ENCODE results near the gene BTBD9.
"Not testable (repeated sequence)": the region's sequence is repeated elsewhere in the genome, so short reads cannot be mapped to it uniquely, and the experiment has no call there.

The BTBD9 gene

DNA sequence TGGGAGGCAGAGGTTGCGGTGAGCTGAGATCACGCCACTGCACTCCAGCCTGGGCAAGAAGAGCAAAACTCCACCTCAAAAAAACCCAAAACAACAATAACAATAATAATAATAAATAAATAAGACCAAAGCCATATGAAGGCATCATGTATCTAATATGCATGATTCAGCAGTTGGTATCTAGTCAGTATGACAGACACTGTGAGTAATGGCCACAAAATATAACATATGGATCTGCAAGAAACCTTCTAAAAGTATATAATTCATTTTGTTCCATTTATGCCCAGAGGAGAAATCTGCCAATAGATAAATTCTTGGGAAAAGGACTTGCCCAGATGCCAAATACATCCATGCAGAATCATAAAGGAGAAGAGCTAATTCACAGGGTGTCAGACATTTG lies 252.3 kb downstream of the BTBD9 start:
- DNase-seq (ENCODE audit: low spot score) = no peak

DNA sequence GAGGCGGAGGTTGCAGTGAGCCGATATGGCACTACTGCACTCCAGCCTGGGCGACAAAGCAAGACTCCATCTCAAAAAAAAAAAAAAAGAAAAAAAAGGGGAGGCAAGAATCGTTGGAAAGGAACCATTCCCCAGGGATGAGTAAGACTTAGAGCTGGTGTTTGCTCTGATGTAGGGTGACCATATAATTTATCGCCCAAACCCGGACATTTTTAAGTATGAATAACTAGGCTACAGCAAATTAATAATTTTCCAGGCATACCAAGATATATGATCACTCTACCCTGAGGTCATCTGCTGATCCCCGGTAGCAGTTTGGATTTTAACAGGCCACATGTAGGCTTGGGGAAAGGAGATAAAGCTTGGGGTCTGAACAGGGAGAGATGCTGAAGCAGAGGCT lies 260.9 kb downstream of the BTBD9 start:
- DNase-seq (ENCODE audit: low spot score) = peak; percentile 90

DNA sequence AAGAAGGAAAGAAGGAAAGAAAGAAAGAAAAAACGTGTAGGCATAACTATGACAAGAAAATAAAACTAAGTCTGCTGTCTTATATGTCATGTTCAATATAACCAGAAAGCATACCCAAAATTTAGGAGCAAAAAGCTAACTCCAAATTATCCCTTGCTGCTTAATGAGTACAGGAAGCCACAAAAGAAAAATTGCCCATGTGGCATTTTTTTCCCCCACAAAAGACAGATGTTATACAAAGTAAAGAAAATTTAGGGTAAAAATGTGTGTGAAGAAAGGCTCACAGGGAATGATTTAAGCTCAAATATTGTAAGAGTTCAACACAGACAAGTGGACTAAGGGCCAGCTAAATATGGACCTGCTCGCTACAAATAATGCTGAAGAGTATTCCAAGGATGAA lies 263.8 kb downstream of the BTBD9 start:
- DNase-seq (ENCODE audit: low spot score) = no peak

DNA sequence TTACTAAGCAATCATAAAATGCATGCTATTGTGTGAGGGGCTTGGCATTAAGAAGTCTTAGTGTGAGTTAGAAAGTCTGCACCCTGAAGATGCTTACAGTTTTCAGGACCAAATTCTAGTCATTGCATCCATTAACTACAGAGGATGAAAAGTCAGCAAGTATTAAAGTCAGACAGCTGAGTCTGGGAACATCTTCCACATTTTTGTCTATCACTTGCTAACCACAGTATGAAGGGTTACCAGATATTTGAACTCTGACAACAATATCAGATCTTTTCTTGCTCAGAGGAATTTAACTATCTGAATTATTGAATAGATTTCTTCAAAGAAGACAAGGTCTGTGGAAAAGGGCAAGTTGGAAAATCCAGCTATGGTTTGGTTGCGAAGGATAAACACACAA lies 264.4 kb downstream of the BTBD9 start:
- DNase-seq (ENCODE audit: low spot score) = no peak

DNA sequence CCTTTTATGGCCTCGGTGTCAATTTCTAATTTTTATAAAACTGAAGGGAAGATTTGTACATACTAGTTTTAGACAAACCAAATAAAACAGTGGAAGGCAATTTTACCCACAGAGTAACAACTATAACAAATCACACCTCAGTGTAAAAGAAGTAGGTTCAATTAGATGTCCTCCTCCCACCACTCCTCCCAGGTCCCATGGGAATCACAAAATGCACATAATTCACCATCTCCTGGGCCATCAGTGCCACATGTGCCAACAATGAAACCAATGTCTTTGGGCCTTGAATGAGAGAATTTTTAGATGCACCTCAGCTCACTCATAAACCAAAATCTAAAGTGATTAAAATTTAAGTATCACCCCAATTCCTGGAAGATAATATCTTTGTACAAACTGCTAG lies 267.8 kb downstream of the BTBD9 start:
- no peak for DNase-seq (ENCODE audit: low spot score)

DNA sequence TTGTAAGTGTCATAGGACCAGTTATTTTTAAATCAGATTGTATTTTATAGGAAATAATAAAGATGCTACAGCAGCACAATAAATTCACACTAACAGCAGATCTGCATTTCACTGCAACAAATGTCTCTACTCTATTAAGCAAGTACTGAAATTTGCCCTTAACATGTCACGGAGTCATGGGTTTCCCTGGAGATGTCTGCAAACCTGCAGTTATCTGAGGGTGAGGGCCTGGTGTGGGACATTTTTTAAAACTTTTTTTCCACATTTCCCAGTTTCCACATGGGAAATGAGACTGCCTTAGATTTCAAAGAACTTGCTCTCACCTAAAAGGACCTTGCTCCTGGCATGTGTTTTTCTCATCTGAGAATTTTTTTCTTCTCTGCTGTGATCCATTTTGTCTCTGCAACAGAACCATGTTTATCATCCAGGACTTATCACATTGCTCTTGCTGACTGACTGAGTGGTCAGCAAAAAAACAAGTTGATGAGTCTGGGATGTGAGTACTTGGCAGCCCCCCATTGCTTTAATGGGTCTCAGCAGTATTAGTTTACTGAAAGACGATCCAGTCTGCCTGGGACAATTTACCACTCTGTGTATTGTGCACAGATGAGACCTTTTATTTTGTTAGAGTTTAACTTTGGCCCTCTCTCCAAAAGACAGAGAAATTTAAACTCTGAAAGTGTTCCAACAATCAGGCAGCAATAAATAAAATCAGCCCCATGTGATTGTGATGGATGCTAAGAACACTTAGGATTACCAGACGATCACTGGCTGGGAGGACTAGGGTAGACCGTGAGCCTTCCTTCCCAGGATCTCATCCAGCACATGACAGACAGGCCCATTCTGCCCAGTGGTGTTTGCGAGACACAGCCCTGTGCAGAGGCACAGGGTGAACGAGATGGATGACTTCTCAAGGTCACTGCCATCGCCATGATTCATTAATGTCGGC lies 268.8 kb downstream of the BTBD9 start:
- DNase-seq (ENCODE audit: low spot score) = no peak

DNA sequence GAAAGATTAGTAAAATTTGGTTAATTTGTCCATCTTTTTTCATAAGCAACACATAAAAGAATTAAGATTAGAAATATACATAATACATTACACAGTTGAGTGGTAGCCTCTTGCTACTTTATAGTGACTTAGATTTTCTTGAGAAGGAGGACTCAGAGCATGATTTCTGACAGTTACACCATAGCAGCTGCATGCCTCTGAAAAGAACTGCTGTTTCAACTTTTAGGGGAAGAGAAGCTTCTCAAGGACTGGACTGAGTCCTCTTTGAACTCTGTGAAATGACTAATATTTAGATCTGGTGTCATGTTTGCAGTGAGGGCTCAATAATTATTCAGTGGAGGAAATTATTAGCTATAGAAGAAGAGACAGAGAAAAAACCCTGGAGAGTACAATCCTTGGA lies 272.5 kb downstream of the BTBD9 start:
- no peak for DNase-seq (ENCODE audit: low spot score)

DNA sequence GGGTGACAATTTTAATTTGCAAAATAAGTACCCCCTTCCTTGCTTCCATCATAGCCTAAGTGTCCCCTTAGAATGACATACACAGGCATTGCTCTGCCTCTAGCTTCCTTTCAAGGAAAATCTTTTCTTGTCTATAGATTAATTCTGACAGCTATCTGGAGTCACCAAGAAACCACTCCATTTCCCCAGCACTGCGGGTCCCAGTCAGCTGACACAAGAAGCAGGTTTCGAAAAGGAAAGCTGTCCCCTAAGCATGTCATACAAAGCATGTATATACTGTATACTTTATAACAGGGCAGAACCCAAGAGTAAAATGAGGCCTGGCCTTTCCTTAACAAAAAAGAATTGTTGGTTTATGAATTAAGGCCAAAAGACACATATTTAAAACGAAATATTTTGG lies 273.5 kb downstream of the BTBD9 start:
- DNase-seq (ENCODE audit: low spot score) = no peak

DNA sequence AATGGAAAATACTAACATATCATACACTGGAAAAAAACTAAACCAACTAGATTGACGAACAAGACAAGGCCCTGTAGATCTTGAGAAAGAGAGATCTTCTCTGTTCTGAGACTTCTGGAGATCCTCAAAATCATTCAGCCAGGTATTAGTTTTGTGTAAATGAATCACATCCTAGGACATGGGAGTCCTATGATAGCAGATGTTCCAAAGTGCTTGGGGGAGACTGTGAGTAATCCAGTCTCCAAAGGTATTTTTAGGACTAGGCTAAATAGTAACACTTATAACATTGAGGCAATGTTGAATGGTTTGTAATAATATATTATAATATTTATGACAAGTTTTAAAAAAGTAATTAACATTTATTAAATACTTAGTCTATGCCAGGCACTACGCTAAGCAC lies 275.0 kb downstream of the BTBD9 start:
- DNase-seq (ENCODE audit: low spot score) = peak; percentile 39

DNA sequence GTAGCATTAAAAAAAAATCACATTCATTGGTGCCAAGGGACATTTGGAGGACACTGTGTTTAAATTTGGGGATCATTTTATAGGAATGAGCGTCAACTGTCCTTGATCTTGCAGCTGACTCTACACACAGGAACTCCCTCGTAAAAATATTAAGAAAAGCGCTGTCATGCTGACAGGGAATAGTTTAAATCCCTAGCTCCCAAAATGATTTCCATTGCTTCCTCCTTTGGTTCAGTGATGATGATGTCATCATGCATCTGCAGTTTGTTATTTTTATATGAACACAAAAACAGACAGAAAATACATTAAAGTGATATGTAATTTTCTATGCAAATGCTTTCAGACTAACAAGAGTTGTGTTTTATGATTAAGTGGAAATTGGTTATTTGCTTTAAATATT lies 275.6 kb downstream of the BTBD9 start:
- DNase-seq (ENCODE audit: low spot score) = no peak

DNA sequence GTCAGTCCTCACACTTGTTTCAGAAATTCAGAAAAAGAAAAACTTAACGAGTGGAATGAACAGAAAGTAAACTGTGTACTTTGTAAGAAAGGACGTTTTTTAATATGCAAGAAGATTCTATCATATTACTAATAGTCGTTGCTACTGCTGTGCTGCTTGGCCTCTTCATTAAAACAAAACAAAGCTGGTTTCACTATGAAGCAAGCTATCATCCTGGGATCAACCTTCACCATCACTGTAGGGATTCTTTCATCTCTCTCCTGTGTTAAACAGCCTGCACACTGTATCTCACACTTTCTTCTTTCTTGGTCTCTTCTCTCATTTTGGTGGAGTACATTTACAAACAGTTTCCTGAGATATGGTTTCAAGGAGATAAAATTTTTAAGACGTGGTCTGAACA lies 284.2 kb downstream of the BTBD9 start:
- no peak for DNase-seq (ENCODE audit: low spot score)

DNA sequence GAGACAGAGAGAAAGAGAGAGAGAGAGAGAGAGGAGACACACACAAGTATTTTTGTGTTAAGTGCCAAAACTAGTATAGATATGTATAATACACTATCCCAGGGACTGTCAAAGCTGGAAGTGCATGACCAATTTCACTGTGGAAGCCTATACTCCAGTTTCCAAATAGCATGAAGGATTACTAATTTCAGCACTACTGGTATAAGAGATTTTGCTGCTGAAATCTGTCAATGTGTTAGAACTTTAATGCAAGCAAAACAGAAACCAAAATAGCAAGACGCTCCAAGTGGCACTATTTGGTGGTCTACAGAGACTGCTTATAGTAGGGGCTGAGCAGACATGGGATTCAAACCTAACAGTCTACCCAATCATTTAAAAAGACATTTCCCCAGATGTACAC lies 284.8 kb downstream of the BTBD9 start:
- no peak for DNase-seq (ENCODE audit: low spot score)

DNA sequence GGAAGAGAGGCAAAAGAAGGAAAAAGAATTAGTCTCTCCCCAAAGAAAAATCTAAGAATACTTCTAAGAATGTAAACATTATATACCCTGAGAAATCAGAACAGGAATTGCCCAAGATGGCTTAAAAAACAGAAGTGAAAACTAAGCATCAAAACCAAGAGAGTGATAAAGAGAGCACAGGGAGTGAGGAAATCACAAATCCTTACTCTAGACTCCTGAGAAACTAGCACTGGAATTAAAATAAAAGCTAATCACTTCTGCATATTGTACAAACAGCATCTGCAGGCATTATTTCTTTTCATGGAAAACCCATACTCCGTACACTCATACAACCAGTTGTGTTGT lies 285.7 kb downstream of the BTBD9 start:
- no peak for DNase-seq (ENCODE audit: low spot score)

DNA sequence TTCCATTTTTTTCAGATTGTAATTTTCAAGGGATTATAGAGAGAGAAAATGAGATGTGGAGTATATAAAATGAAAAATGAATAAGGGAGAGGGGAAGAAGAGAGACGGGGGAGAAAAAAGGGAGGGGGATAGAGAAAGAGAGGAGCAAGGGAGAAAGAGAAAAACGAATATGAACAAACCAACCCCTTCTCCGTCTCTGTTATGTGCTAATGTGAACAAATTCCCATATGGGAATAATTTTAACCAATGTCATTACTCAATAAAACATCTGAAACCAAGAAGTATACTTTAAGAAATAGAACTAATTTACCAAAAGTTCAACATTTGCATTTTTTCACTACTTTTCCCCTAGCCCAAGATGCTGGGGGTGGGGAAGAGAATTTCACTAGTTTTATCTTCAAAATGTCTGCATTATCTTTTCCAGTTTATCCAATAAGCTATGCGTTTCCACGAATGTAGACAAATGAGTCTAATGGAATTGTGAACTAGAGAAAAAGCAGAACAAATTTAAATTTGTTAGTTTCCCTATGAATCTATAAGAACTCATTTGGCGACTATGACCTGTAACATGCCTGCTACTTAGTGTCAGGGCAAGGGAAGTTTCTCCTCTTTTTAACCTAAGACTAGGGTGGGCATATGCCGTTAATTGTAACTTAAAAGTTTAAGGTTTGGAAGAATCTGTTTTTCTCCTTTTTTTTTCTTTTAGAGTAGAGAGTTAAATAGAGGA lies 286.3 kb downstream of the BTBD9 start:
- DNase-seq (ENCODE audit: low spot score) = no peak

DNA sequence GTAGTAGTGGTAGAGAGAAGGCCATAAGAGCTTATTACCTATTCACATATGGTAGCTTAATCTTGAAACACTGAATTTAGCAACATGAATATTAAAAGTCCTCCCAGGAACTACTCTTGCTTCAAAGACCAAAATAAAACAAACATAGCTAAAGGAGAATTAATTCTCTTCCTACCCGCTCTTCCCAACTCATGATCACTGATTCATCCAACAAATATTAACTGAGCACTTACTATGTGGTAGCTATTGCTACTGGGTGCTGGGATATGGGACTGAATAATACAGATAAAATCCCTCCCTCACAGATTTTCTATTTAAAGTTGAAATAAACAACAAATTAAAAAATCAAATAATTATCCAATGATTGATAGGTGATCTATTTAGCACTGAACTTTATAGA lies 287.1 kb downstream of the BTBD9 start:
- peak; percentile 50 for DNase-seq (ENCODE audit: low spot score)

DNA sequence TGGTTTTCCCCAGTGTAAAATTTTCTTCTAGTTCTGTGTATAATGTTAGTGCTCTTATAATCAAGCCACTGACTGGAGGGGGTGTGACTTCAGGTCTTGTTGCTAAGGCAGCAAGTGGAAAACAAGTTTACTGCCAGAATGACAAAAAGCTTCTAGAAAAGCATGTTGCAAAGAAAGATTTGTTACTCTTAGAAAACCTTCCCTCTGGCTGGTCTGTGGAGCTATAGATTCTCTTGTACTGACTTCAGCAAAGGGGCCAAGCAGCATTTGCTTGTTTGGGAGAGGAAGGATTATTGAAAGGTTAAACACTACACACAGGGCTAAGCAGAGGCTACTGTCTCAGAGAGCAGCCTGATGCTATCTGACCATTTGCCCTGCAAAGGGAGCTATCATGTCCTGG lies 288.8 kb downstream of the BTBD9 start:
- DNase-seq (ENCODE audit: low spot score) = peak; percentile 41

DNA sequence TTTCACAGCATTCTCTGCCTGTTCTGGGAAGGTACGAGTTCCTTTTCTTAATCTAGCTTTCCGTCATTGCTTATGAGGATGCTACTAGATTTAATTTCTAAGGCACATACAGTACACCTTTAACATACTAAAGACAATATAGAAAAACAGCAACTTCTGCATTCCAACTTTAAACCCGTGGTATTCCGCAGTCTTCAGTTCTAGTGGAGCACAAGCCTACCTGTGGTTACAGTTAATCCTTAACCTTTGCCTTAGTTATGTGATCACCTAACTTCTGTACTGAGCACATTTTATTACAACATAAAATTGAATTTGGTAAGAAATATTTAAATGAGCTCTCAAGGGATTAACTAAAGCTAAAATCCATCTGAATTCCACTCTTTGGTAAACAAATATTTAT lies 289.5 kb downstream of the BTBD9 start:
- DNase-seq (ENCODE audit: low spot score) = peak; percentile 28

DNA sequence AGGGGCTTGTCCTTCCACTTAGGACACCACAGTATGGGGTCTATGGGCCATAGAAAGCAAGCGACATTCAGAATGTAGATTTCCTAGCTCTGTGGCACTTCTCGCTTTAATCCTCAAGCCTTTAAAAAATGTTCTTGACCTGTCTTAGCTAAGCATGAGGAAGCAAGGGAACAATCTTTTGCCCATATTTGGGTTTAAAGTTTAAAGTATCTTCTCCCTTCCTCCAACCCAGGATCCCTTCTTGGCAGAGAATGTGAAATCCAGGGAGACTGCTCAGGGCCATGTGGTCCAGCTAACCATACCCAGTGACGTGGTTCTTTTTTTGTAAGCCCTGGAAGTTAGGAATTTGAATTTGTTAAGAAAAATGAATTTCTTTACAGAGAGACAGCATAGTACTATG lies 289.9 kb downstream of the BTBD9 start:
- peak; percentile 46 for DNase-seq (ENCODE audit: low spot score)

DNA sequence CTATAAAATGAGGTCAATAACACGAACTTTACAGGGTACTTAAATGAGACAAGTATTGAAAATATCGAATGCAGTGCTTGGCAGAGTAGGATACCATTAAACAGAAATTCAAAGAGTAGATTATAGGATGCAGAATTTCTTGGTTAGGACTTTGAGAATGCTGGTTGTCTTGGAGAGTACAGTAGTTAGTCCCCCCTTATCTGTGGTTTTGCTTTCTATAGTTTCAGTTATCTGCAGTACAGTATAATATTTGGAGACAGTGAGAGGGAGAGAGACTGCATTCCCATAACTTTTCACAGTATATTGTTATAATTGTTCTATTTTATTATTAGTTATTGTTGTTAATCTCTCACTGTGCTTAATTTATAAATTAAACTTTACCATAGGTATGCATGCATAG lies 290.5 kb downstream of the BTBD9 start:
- no peak for DNase-seq (ENCODE audit: low spot score)

DNA sequence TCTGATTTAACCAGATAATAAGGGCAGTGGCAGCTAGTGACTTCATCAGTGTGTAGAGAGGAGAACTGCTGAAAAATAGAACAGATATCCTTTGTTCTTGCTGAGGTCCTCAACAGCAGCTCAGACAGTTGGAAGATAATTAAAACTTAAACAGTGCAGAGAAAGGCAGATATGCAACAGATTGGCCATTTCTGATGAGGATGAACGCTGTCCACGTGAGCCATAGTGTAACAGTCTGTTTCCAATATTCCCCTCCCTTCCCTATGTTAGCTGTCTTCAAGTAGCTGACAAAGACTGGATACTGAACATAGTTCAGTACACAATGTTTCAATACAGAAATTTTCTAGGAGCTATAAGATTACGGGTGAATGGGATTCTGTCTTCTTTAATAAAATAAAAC lies 291.4 kb downstream of the BTBD9 start:
- no peak for DNase-seq (ENCODE audit: low spot score)

DNA sequence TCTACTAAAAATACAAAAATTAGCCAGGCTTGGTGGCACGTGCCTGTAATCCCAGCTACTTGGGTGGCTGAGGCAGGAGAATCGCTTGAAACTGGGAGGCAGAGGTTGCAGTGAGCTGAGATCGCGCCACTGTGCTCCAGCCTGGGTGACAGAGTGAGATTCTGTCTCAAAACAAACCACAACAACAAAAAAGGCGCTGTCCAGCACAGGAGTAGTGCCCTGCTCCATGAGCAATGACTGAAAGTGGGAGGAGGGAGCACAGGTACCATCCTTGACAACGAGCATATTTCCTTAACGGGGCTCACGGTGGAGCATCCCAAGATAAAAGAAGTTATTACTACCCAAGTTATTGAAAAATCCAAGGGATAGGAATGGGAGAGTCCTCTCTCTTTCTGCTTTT lies 291.9 kb downstream of the BTBD9 start:
- not testable (repeated sequence) for DNase-seq (ENCODE audit: low spot score)

DNA sequence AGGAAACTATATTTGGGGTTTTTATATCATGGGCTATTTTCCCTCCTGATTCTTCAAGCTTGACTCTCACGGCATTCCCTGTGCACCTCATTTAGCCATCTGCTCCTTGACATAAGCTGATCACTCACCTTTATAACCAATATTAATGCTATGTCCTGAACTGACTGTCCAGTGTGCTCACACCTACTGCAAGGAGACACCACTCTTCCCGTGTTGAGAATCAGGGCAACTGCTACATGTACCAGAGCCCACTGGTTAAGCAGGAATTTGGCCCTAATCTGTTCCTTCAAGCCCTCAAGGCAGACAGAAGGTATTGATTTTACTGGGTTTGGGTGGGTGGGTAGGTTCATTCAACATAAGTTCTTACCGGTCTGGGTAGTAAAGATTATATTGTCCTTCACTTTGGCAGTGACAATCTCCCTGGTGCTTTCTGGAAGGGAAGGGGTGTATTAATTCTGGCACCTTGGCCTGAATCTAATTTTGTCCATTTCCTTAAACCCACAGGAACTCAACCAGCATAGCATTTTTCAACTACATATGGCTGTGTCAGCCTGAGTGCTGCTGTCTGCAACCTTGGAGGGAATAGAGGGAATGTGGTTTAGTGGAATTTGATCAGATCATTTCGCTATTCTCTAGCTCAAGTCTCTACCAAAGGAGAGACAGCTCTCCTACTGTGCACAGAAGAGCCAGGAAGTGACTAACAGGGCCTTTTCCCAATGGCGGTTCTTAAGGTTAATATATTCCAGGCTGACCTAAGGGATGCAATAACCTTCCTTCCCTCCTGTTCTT lies 293.2 kb downstream of the BTBD9 start:
- DNase-seq (ENCODE audit: low spot score) = peak; percentile 93

DNA sequence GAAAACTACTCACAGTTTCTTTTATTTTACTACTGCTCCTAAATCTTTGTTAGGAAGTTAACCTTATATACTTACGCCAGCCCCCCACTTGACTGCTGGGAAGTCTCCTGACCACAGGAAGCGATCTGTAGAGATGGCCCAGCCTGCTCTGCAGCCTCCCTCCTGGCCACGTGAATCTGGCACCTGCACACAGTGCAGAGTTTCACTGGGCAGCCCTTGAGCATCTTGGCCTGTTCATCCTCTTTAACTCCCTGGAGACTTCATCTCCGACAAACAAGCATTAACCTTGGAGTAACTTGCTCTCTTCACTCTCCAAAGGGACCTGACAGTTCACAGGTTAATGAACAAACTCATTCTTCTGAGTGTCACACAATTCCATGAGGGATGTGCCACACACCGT lies 294.1 kb downstream of the BTBD9 start:
- no peak for DNase-seq (ENCODE audit: low spot score)

All from kidney tubule cell (primary cell).